Lower lobe of right lung (tissue), 2 donors: ENCODE data around the gene PRKAR1B. TPM values are rescaled to one million over a fixed set of nuclear protein-coding genes. Genes with fewer than 3 reads are reported as not detected.
A peak's percentile ranks its signal among the peaks of the same experiment; 100 is the strongest.

Experiments used
- ATAC-seq, 2 donors: fragments of 200-7000 bp; cut with Tn5 transposase; one replicate each; pipeline ENCODE4 v1.9.1; 2020 to 2022; ENCODE audit warnings: mild to moderate bottlenecking in 2 of 2, moderate library complexity in 2 of 2
- DNase-seq: peaks from one replicate; pipeline ENCODE4 v3.0.0-alpha.2; 2020
- H3K27ac ChIP-seq: fragments of 200-600 bp; one replicate; pipeline ENCODE4 v1.8.0; 2022
- H3K27me3 ChIP-seq: fragments of 200-600 bp; one replicate; pipeline ENCODE4 v1.8.0; 2022; ENCODE audit warnings: low read depth
- H3K36me3 ChIP-seq: fragments of 200-600 bp; one replicate; pipeline ENCODE4 v1.8.0; 2022; ENCODE audit warnings: mild to moderate bottlenecking
- H3K4me1 ChIP-seq: fragments of 200-600 bp; one replicate; pipeline ENCODE4 v1.8.0; 2022
- H3K4me3 ChIP-seq: fragments of 200-600 bp; one replicate; pipeline ENCODE4 v1.8.0; 2022; ENCODE audit warnings: mild to moderate bottlenecking
- H3K9me3 ChIP-seq: fragments of 200-600 bp; one replicate; pipeline ENCODE4 v1.8.0; 2022
- intact Hi-C: fragments of 100-400 bp; cut with DNase I; formaldehyde crosslinking; loops from one replicate; pipeline ENCODE4 v1.11.0; 2022
- total RNA-seq: library from RNA; stranded (reverse); fragmentation: NEBNext Ultra II Directional; extraction: Animal tissue kit (Norgen Biotek cat#: 25700); gene quantifications from one replicate; pipeline ENCODE4 v1.2.1, GENCODE V29; 2021
- TF ChIP-seq, protein P1 (sequence below): fragments of 200-600 bp; IDR thresholded peaks from one replicate; pipeline ENCODE4 v1.8.0; 2022; ENCODE audit warnings: antibody characterized with exemption, mild to moderate bottlenecking
- donor health status: DM: no; HTN: yes; CAD: no; lungs with severe emphysema.

Gene PRKAR1B
- total RNA-seq, 1 donor from 2014 or later = 16.8 TPM

DNA sequence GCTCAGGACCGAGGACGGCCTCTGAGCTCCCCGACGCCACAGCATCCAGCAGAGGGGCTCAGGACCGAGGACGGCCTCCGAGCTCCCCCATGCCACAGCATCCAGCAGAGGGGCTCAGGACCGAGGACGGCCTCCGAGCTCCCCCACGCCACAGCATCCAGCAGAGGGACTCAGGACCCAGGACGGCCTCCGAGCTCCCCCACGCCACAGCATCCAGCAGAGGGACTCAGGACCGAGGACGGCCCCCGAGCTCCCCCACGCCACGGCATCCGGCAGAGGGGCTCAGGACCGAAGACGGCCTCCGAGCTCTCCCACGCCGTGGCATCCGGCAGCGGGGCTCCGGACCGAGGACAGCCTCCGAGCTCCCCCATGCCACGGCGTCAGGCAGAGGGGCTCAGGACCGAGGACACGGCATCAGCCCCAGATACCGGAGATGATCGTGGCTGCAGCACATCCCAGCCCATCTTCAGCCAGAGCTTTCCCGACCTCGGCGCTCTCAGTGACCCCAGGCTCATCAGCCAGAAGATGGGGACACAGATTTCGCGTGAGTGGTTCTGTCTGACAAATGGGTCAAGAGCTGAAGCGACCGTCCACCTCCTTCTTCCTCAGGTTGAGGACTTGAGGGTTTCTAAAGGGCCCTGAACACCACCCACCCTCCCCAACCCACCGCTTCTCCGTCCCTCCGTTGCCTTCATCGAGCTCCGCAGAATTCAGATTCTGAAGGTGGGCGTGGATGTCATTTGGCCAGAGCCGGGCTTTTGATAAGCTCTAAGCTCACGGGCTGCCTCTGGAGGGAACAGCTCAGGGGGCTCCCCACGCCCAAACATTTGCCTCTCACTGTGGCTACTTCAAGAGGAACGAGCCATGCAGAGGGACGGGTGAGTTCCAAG, 56.3 kb downstream of the PRKAR1B start:
- ATAC-seq (no peak), DNase-seq (no peak)
- H3K27me3 ChIP-seq = no peaks in the 10 kb centered on the region
- no peak overlapping the region for H3K27ac ChIP-seq
- H3K36me3 ChIP-seq = no peaks in the 10 kb centered on the region
- intact Hi-C loops = no loop called here
- H3K4me3 ChIP-seq = no peak overlapping the region
- peaks cover 15% of the 10 kb centered on the region for H3K4me1 ChIP-seq
- TF ChIP-seq, protein P1, sequence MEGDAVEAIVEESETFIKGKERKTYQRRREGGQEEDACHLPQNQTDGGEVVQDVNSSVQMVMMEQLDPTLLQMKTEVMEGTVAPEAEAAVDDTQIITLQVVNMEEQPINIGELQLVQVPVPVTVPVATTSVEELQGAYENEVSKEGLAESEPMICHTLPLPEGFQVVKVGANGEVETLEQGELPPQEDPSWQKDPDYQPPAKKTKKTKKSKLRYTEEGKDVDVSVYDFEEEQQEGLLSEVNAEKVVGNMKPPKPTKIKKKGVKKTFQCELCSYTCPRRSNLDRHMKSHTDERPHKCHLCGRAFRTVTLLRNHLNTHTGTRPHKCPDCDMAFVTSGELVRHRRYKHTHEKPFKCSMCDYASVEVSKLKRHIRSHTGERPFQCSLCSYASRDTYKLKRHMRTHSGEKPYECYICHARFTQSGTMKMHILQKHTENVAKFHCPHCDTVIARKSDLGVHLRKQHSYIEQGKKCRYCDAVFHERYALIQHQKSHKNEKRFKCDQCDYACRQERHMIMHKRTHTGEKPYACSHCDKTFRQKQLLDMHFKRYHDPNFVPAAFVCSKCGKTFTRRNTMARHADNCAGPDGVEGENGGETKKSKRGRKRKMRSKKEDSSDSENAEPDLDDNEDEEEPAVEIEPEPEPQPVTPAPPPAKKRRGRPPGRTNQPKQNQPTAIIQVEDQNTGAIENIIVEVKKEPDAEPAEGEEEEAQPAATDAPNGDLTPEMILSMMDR = no peak
- H3K9me3 ChIP-seq = no peaks in the 10 kb centered on the region

DNA sequence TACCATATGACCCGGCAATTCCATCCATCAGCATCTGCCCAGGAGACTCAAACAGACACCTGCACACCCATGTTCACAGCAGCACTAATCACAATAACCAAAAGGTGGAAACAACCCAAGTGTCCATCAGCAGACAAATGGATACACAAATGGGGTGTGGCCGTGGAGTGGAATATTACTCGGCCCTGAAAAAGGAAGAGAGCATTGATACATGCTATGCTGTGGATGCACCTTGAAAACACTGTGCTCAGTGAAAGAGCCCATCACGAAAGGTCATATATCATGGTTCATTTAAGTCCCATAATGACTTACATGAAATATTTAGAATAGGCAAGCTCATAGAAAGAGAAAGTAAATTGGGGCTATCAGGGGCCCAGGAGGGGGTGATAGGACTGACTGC, 58.1 kb downstream of the PRKAR1B start:
- DNase-seq (no peak), ATAC-seq (no peak)
- no peaks in the 10 kb centered on the region for H3K36me3 ChIP-seq
- peak overlapping the region; percentile 68 for H3K27ac ChIP-seq
- H3K9me3 ChIP-seq = no peaks in the 10 kb centered on the region
- H3K4me1 ChIP-seq = peaks cover 19% of the 10 kb centered on the region
- H3K4me3 ChIP-seq = no peak overlapping the region
- intact Hi-C loops = no loop called here
- TF ChIP-seq, protein P1 = no peak
- H3K27me3 ChIP-seq = no peaks in the 10 kb centered on the region

DNA sequence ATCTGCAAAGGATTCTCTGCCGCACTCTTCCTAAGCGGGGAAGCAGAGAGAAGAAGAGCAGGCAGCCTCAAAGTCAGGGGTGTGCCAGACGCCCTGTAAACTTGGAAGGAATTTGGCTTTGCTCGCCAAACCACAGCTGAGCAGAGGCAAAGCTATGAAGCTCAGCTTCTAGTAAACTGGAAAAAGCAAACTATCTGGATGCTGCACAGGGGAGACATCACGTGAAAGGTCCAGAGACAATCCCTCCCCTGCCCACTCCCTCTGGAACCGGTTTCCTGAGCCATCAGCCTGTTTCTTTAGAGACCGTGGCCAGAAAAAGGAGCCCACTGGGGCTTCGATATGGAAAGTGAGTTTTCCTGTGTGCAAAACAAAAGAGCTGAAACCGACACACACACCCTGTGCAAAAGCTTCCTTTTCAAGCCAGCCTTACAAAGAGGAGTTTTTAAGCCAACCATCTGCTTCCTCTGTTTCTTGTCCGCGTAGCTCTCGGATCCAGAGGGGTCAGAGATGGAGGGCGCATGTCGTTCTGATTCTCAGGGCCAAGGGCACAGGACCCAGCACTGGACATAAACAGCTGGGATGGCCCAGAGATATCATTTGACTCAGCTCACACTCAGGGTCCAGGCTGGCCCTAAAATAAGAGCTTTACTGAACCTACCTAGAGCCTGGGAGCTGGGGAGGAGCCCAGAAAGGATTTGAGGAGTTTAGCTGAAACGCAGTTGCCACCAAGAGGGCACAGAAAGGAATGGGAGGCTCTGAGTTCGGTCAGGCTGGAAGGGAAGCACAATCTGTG, 58.7 kb downstream of the PRKAR1B start:
- intact Hi-C loops = no loop called here

DNA sequence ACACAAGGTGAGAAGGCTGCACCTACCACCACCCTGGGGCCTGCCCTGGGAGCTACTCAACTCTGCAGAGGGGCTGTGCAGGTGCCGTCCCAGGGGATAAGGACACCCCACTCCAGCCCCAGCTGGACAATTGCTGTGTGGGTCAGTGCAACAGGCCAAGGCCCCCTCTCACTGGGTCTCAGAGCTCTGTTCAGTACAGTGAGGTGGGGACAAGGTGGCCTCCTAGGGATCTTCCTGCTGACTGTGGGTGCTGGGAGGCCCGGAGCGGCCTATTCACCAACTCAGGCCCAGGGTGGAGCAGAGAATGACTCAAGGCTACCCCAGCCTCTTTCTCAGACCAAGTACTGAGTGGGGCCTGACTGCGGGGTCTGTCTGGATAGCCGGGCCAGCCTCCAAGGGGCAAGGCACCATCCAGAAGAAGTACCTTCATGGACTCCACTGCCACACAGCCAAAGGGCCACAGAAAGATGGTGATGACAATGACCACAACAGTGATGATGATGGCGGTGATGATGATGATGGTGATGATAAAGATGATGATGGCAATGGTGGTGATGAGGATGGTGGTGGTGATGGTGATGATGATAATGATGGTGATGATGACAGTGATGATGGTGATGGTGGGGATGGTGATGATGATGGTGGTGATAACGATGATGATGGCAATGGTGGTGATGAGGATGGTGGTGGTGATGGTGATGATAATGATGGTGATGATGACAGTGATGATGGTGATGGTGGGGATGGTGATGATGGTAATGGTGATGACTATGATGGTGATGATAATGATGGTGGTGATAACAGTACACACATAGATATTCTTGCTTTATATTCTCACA, 60.4 kb downstream of the PRKAR1B start:
- Histone ChIP-seq H3K9me3 (no peaks in the 10 kb centered on the region), H3K27ac (peak overlapping the region; percentile 38), H3K27me3 (no peaks in the 10 kb centered on the region), H3K36me3 (no peaks in the 10 kb centered on the region), H3K4me3 (no peak overlapping the region), H3K4me1 (peaks cover 22% of the 10 kb centered on the region)
- DNase-seq (no peak), ATAC-seq (peak in 1 of 2 donors; percentile 22)
- intact Hi-C loops = no loop called here
- TF ChIP-seq, protein P1 = no peak

More for the DNA sequence above, 58.7 kb downstream of the PRKAR1B start:
- peaks cover 22% of the 10 kb centered on the region for H3K4me1 ChIP-seq
- ATAC-seq (peak; percentile 8 to 18), DNase-seq (no peak)
- TF ChIP-seq, protein P1 = no peak
- H3K27me3 ChIP-seq = no peaks in the 10 kb centered on the region
- H3K27ac ChIP-seq = peak overlapping the region; percentile 68
- H3K36me3 ChIP-seq = no peaks in the 10 kb centered on the region
- H3K9me3 ChIP-seq = no peaks in the 10 kb centered on the region
- H3K4me3 ChIP-seq = peak overlapping the region; percentile 14
